ENCODE measurements around the gene EPO. TPM values are rescaled to one million over a fixed set of nuclear protein-coding genes. Genes with fewer than 3 reads are reported as not detected.

EPO gene
- total RNA-seq, 4 donors from 2014 or later: not detected

DNA sequence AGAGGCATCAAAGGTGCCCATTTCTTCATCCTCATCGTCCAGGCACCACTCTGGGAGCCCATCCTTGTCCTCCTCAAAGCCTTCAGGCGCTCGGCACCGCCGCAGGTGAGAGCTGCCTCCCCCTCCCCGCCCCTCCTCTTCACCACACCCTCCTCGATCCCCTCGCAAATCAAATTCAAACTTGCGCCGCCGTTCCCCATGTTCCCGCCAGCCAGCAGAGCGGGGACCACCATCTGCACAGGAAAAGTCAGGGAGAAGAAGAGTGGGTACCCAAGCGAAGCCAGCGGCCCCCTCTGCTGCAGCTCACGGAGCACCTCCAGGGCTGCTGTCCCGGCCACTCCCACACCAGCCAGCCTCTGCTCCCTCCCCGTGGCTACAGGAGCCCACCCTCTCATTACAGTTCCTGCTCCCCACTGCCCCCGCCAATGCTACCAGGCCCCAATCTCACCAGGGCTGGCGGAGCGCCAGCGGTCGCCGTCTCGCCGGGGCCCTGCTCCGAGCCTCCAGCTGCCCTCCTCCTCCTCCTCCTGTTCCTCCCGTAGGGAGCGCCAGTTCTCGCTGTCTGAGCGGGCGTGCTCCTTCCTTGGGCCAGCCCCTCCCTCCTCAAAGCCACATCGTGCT, 34.0 kb upstream of the EPO start:
- no peaks in the 10 kb centered on the region for H3K27me3 ChIP-seq

GRCh38 chr7:100686822-100687211, 33.5 kb upstream of the EPO start:
- intact Hi-C loops (cut with DNase I): no loop called here
- DNase-seq (ENCODE audit: extremely low spot score): no peak
- Histone ChIP-seq H3K4me1 (peaks cover 41 to 52% (median 43%) of the 10 kb centered on the region in 4 donors), H3K4me3 (no peak overlapping the region), H3K27me3 (no peaks in the 10 kb centered on the region), H3K9me3 (no peaks in the 10 kb centered on the region), H3K27ac (replicated peaks in 1 of 4) (no peak overlapping the region), H3K36me3 (peaks cover 59 to 84% (median 80%) of the 10 kb centered on the region in 4 donors)
- WGBS: 93% methylated on average over 16 of the region's 17 CpGs
- no peak for TF ChIP-seq POLR2AphosphoS5 (IDR thresholded peaks at IDR 0.05)
- TF ChIP-seq CTCF (IDR thresholded peaks at IDR 0.05): no peak
- TF ChIP-seq POLR2A (IDR thresholded peaks at IDR 0.05; ENCODE audit: low read depth): no peak
- TF ChIP-seq EP300 (IDR thresholded peaks at IDR 0.05): no peak

More for the DNA sequence above, 34.0 kb upstream of the EPO start:
- Histone ChIP-seq H3K9me3 (no peaks in the 10 kb centered on the region), H3K4me3 (no peak overlapping the region), H3K4me1 (peaks cover 36 to 47% (median 38%) of the 10 kb centered on the region in 4 donors), H3K27ac (replicated peaks in 1 of 4) (no peak overlapping the region), H3K36me3 (peaks cover 64 to 89% (median 85%) of the 10 kb centered on the region in 4 donors)
- no peak for TF ChIP-seq EP300 (IDR thresholded peaks at IDR 0.05)
- no peak for TF ChIP-seq POLR2AphosphoS5 (IDR thresholded peaks at IDR 0.05)
- no peak for TF ChIP-seq POLR2A (IDR thresholded peaks at IDR 0.05; ENCODE audit: low read depth)
- TF ChIP-seq CTCF (IDR thresholded peaks at IDR 0.05): no peak
- DNase-seq (ENCODE audit: extremely low spot score): no peak
- WGBS: 77% methylated on average over 31 of the region's 33 CpGs
- intact Hi-C loops (cut with DNase I): no loop called here

GRCh38 chr7:100687261-100687660, 33.0 kb upstream of the EPO start:
- intact Hi-C loops (cut with DNase I): no loop called here
- no peaks in the 10 kb centered on the region for H3K9me3 ChIP-seq
- no peaks in the 10 kb centered on the region for H3K27me3 ChIP-seq

GRCh38 chr7:100687751-100688300, 32.4 kb upstream of the EPO start:
- 82% methylated on average over 21 of the region's 25 CpGs for WGBS
- TF ChIP-seq POLR2AphosphoS5 (IDR thresholded peaks at IDR 0.05) (no peak), EP300 (IDR thresholded peaks at IDR 0.05) (no peak), CTCF (IDR thresholded peaks at IDR 0.05) (no peak), POLR2A (IDR thresholded peaks at IDR 0.05; ENCODE audit: low read depth) (no peak)
- Histone ChIP-seq H3K4me3 (no peak overlapping the region), H3K27me3 (no peaks in the 10 kb centered on the region), H3K36me3 (peaks cover 53 to 74% (median 70%) of the 10 kb centered on the region in 4 donors), H3K9me3 (no peaks in the 10 kb centered on the region), H3K4me1 (peaks cover 51 to 62% (median 53%) of the 10 kb centered on the region in 4 donors), H3K27ac (replicated peaks in 1 of 4) (no peak overlapping the region)
- no peak for DNase-seq (ENCODE audit: extremely low spot score)
- intact Hi-C loops (cut with DNase I): no loop called here

More at GRCh38 chr7:100687261-100687660, 33.0 kb upstream of the EPO start:
- peaks cover 46 to 56% (median 47%) of the 10 kb centered on the region in 4 donors for H3K4me1 ChIP-seq
- peaks cover 57 to 79% (median 76%) of the 10 kb centered on the region in 4 donors for H3K36me3 ChIP-seq
- TF ChIP-seq POLR2A (IDR thresholded peaks at IDR 0.05; ENCODE audit: low read depth) (no peak), EP300 (IDR thresholded peaks at IDR 0.05) (no peak), CTCF (IDR thresholded peaks at IDR 0.05) (no peak), POLR2AphosphoS5 (IDR thresholded peaks at IDR 0.05) (no peak)
- no peak for DNase-seq (ENCODE audit: extremely low spot score)
- WGBS: 88% methylated on average over 21 of the region's 22 CpGs
- no peak overlapping the region for H3K27ac ChIP-seq (replicated peaks in 1 of 4)
- H3K4me3 ChIP-seq: no peak overlapping the region

Measured in esophagus muscularis mucosa (tissue), 4 donors.